H1 (cell line): ENCODE data around the gene RAB11FIP5. TPM values are rescaled to one million over a fixed set of nuclear protein-coding genes. Genes with fewer than 3 reads are reported as not detected.

Experiments used
- CTCF ChIA-PET: fragments of 300-600 bp; sonication (Branson Sonifier 250); formaldehyde crosslinking; loops from one replicate; lab custom pipeline; 2021; ENCODE audit not compliant: partially characterized antibody; lab: Charles Lee
- POLR2A ChIA-PET: fragments of 300-600 bp; sonication (Branson Sonifier 250); formaldehyde crosslinking; loops from one replicate; lab custom pipeline; 2021; ENCODE audit warnings: inconsistent platforms; ENCODE audit not compliant: partially characterized antibody; lab: Charles Lee
- DNase-seq, 2 experiments: peaks; one replicate each; pipeline versions ENCODE4 v3.0.0 to v3.0.0-alpha.2; 2010 to 2022; ENCODE audit warnings: low spot score in 2 of 2, low read depth in 1 of 2, mixed read lengths in 1 of 2
- FAIRE-seq: peaks from 2 replicates; lab custom pipeline; 2011; peaks lifted over from hg19 to GRCh38; lab: Jason Lieb, UNC
- H2AFZ ChIP-seq: 2 replicates; pipeline ENCODE4 v1.8.1; 2012; ENCODE audit warnings: low read length, inconsistent platforms
- H2AK5ac ChIP-seq: 2 replicates; pipeline ENCODE4 v1.6.1; 2013; ENCODE audit warnings: low read depth, low read length
- H2BK120ac ChIP-seq: replicated peaks from 2 replicates; pipeline ENCODE3; 2013; ENCODE audit warnings: low read depth, low read length, inconsistent platforms
- H2BK12ac ChIP-seq: 2 replicates; pipeline ENCODE4 v1.6.1; 2013; ENCODE audit warnings: low read depth, low read length
- H2BK15ac ChIP-seq: 2 replicates; pipeline ENCODE4 v1.6.1; 2013; ENCODE audit warnings: low read length
- H2BK20ac ChIP-seq: 2 replicates; pipeline ENCODE4 v1.6.1; 2013; ENCODE audit warnings: low read length
- H2BK5ac ChIP-seq: 2 replicates; pipeline ENCODE4 v1.6.1; 2013; ENCODE audit warnings: low read depth, low read length
- H3K14ac ChIP-seq: 2 replicates; pipeline ENCODE4 v1.6.1; 2013; ENCODE audit warnings: inconsistent platforms; ENCODE audit not compliant: insufficient read length
- H3K18ac ChIP-seq: 2 replicates; pipeline ENCODE4 v1.6.1; 2013; ENCODE audit warnings: low read length; ENCODE audit errors: extremely low read depth
- H3K23ac ChIP-seq: 2 replicates; pipeline ENCODE4 v1.6.1; 2013; ENCODE audit warnings: inconsistent platforms; ENCODE audit not compliant: insufficient read length
- H3K23me2 ChIP-seq: 2 replicates; pipeline ENCODE4 v1.6.1; 2013; ENCODE audit warnings: low read depth, low read length
- H3K27ac ChIP-seq: 2 replicates; pipeline ENCODE4 v1.6.1; 2011; ENCODE audit warnings: low read depth, low read length, inconsistent platforms
- H3K27me3 ChIP-seq, 4 experiments: replicated peaks in 1 of 4; 1 replicate in 1 of 4; 2 replicates in 3 of 4; pipeline versions ENCODE4 v1.6.1 to v1.8.1; 2011 to 2013; ENCODE audit warnings: low read length in 3 of 4, mild to moderate bottlenecking in 3 of 4, inconsistent platforms in 2 of 4, mixed read lengths in 2 of 4, moderate library complexity in 1 of 4; ENCODE audit not compliant: control insufficient read depth in 3 of 4, insufficient read depth in 3 of 4; ENCODE audit errors: extremely low read depth in 1 of 4
- H3K36me3 ChIP-seq, 4 experiments: 2 replicates each; pipeline versions ENCODE4 v1.6.1 to v1.8.1; 2011 to 2013; ENCODE audit warnings: mild to moderate bottlenecking in 4 of 4, low read length in 3 of 4, moderate library complexity in 2 of 4, control low read depth in 1 of 4, inconsistent platforms in 1 of 4; ENCODE audit not compliant: insufficient read depth in 4 of 4, control insufficient read depth in 2 of 4
- H3K4ac ChIP-seq: replicated peaks from 2 replicates; pipeline ENCODE3; 2013; ENCODE audit warnings: low read length, low read depth, mixed read lengths, inconsistent platforms; ENCODE audit not compliant: insufficient read length
- H3K4me1 ChIP-seq, 4 experiments: replicated peaks in 1 of 4; 1 replicate in 1 of 4; 2 replicates in 3 of 4; pipeline versions ENCODE4 v1.6.1 to v1.8.1; 2011 to 2013; ENCODE audit warnings: low read length in 3 of 4, inconsistent platforms in 2 of 4, mixed read lengths in 1 of 4; ENCODE audit not compliant: insufficient read depth in 4 of 4, control insufficient read depth in 3 of 4
- H3K4me2 ChIP-seq, 2 experiments: 2 replicates each; pipeline versions ENCODE4 v1.6.1 to v1.8.1; 2011 to 2013; ENCODE audit warnings: low read depth in 2 of 2, low read length in 2 of 2, control low read depth in 1 of 2, inconsistent platforms in 1 of 2, mild to moderate bottlenecking in 1 of 2; ENCODE audit not compliant: insufficient read depth in 1 of 2
- H3K4me3 ChIP-seq, 4 experiments: fragments of 200-600, 300-600 bp in 1 of 4; sonication (generic), shearing (Covaris generic), sonication (Bioruptor Twin) in 1 of 4; 2 replicates each; pipeline versions ENCODE4 v1.5.1 to v1.8.1; 2011 to 2016; ENCODE audit warnings: low read length in 4 of 4, low read depth in 3 of 4, control low read depth in 2 of 4, inconsistent platforms in 2 of 4, mild to moderate bottlenecking in 2 of 4, mixed read lengths in 1 of 4, moderate library complexity in 1 of 4; ENCODE audit not compliant: insufficient read depth in 2 of 4; ENCODE audit errors: extremely low read depth in 1 of 4
- H3K56ac ChIP-seq: replicated peaks from 2 replicates; pipeline ENCODE3; 2013; ENCODE audit warnings: low read depth, mild to moderate bottlenecking, mixed read lengths, low read length, inconsistent platforms; ENCODE audit not compliant: insufficient read length
- H3K79me1 ChIP-seq: 2 replicates; pipeline ENCODE4 v1.6.1; 2013; ENCODE audit warnings: low read depth, low read length, control low read depth
- H3K79me2 ChIP-seq, 2 experiments: 2 replicates each; pipeline versions ENCODE4 v1.6.1 to v1.8.1; 2012 to 2013; ENCODE audit warnings: low read length in 2 of 2, mild to moderate bottlenecking in 2 of 2, inconsistent platforms in 1 of 2; ENCODE audit not compliant: insufficient read depth in 2 of 2, control insufficient read depth in 1 of 2
- H3K9ac ChIP-seq, 4 experiments: replicated peaks in 1 of 4; 1 replicate in 1 of 4; 2 replicates in 3 of 4; pipeline versions ENCODE4 v1.6.1 to v1.8.1; 2011 to 2013; ENCODE audit warnings: low read depth in 3 of 4, low read length in 3 of 4, control low read depth in 2 of 4, mild to moderate bottlenecking in 2 of 4, moderate library complexity in 2 of 4, inconsistent platforms in 1 of 4; ENCODE audit errors: extremely low read depth in 1 of 4
- H3K9me3 ChIP-seq, 2 experiments: 2 replicates each; pipeline versions ENCODE4 v1.6.1 to v1.8.1; 2012 to 2013; ENCODE audit warnings: mild to moderate bottlenecking in 2 of 2, moderate library complexity in 2 of 2, control low read depth in 1 of 2, inconsistent platforms in 1 of 2, low read depth in 1 of 2, low read length in 1 of 2, mixed read lengths in 1 of 2; ENCODE audit not compliant: insufficient read depth in 2 of 2
- H4K20me1 ChIP-seq, 2 experiments: replicated peaks in 1 of 2; 2 replicates each; pipeline versions ENCODE3 to v1.8.1; 2011 to 2013; ENCODE audit warnings: inconsistent platforms in 2 of 2, low read length in 2 of 2, mild to moderate bottlenecking in 1 of 2; ENCODE audit not compliant: insufficient read depth in 2 of 2, control insufficient read depth in 1 of 2
- H4K5ac ChIP-seq: 2 replicates; pipeline ENCODE4 v1.6.1; 2013; ENCODE audit warnings: low read length, low read depth, mixed read lengths, inconsistent platforms; ENCODE audit not compliant: insufficient read length
- H4K8ac ChIP-seq: 2 replicates; pipeline ENCODE4 v1.8.0; 2013; ENCODE audit warnings: mild to moderate bottlenecking, moderate library complexity, low read length, inconsistent platforms; ENCODE audit not compliant: insufficient read depth; ENCODE audit errors: extremely low read depth
- H4K91ac ChIP-seq: replicated peaks from 2 replicates; pipeline ENCODE3; 2013; ENCODE audit warnings: low read length, mixed read lengths, inconsistent platforms; ENCODE audit not compliant: insufficient read length
- BACH1 ChIP-seq: IDR thresholded peaks from 2 replicates; pipeline ENCODE4 v1.6.1; 2012; ENCODE audit warnings: low read length, improper control_type of control experiment
- WGBS, 2 experiments: shearing (Covaris generic) in 1 of 2; methylation state at CpG; one replicate each; pipeline versions ENCODE4 v1.1.6 to v1.1.7; 2013 to 2015; ENCODE audit warnings: low lambda C conversion rate in 2 of 2, mixed read lengths in 2 of 2, inconsistent platforms in 1 of 2, low coverage in 1 of 2, missing lambda C conversion rate in 1 of 2; ENCODE audit not compliant: insufficient replicate concordance in 2 of 2, insufficient coverage in 1 of 2, insufficient read length in 1 of 2; ENCODE audit errors: extremely low coverage in 1 of 2, missing lambda C conversion rate in 1 of 2; 5-methylcytosine and 5-hydroxymethylcytosine counted together
- polyA plus RNA-seq, 7 experiments: library from polyadenylated mRNA; depleted of rRNA in 3 of 7; stranded (reverse) in 5 of 7; unstranded in 2 of 7; fragments of >200 nt in 5 of 7; fragments of 200-250 nt in 2 of 7; gene quantifications; 1 replicate in 5 of 7; 2 replicates in 1 of 7; 4 replicates in 1 of 7; pipeline versions ENCODE4 v1.2.1 to v1.2.3, GENCODE V29; 2011 to 2013; ENCODE audit warnings: missing spikeins in 2 of 7, mixed read lengths in 2 of 7
- total RNA-seq: library from RNA; stranded (reverse); fragmentation: NEBNext Ultra II Directional; extraction: Animal tissue kit (Norgen Biotek cat#: 25700); gene quantifications from 2 replicates; pipeline ENCODE4 v1.2.1, GENCODE V29; 2021

Gene RAB11FIP5
- total and polyA plus RNA-seq, 2 of the 8 experiments (the other 6 are each of a cell fraction or from before 2014, with no cell fraction given): 6.3 to 17.0 TPM

DNA sequence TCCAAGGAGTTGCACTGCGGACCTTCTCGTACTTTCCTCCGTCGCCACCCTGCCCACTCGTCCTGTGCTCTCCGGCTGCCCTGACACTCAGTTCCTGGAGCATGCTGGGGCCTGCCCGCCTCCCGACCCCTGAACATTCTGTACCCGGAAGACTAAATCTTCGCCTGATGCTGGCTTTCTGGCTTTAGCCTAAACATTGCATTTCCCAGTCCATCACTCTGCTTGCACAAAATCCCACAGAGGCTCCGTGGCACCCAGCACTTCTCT lies 40.7 kb downstream of the RAB11FIP5 start:
- Histone ChIP-seq H3K4me1 (peaks cover 4 to 15% (median 7%) of the 10 kb centered on the region in 4 experiments; a peak in 6 of 7 replicates), H4K20me1 (peaks cover 3 to 14% of the 10 kb centered on the region in 2 experiments), H3K79me2 (peaks cover 4 to 31% of the 10 kb centered on the region in 2 experiments; a peak in 3 of 4 replicates), H2BK20ac (no peak overlapping the region), H3K23ac (no peak overlapping the region), H3K14ac (no peak overlapping the region), H2BK15ac (0 out of 2 replicates have a peak overlapping the region, but pooled peaks have one; percentile 61), H3K27me3 (peaks cover 0 to 4% (median 0%) of the 10 kb centered on the region in 4 experiments; a peak in 4 of 7 replicates), H4K8ac (no peak overlapping the region), H3K4me2 (peak overlapping the region; percentile 85 to 97), H2AK5ac (no peak overlapping the region), H2BK12ac (peak overlapping the region; percentile 84; the same call in 1 of the 2 replicates), H3K27ac (no peak overlapping the region), H4K5ac (no peak overlapping the region), H3K79me1 (peaks cover 14% of the 10 kb centered on the region; the same call in 1 of the 2 replicates), H2BK5ac (peak overlapping the region; percentile 79; the same call in 1 of the 2 replicates), H3K9me3 (no peaks in the 10 kb centered on the region), H2BK120ac (no peak overlapping the region), H4K91ac (no peak overlapping the region), H3K23me2 (peaks cover 14% of the 10 kb centered on the region; the same call in 1 of the 2 replicates), H3K9ac (peak overlapping the region in 1 of 4 experiments; percentile 31; a peak in 1 of 7 replicates), H3K4me3 (peak overlapping the region; percentile 63 to 86 (median 76)), H3K56ac (peak overlapping the region; percentile 33), H2AFZ (peak overlapping the region; percentile 79; the same call in 1 of the 2 replicates), H3K18ac (peak overlapping the region; percentile 71; the same call in 1 of the 2 replicates), H3K36me3 (no peaks in the 10 kb centered on the region; a peak in 1 of 8 replicates), H3K4ac (no peak overlapping the region)
- CTCF ChIA-PET: interaction anchor here (0.6 to 2.2 kb wide), 5 partner anchors 14 to 105 kb away, joined by 3 to 16 read pairs (median 4); no protein-coding TSS in a partner anchor
- 29% methylated on average over 11 of the region's 11 CpGs; no CpG with 5 or more reads in 1 of the 2 experiments for WGBS, 2 experiments
- POLR2A ChIA-PET: interaction anchor here (1.1 to 1.5 kb wide), 6 partner anchors 10 to 145 kb away, joined by 3 to 8 read pairs (median 6); no protein-coding TSS in a partner anchor
- no peak for FAIRE-seq
- no peak for DNase-seq
- no peak for TF ChIP-seq BACH1
